ENCODE measurements around the gene UBN2. TPM values are rescaled to one million over a fixed set of nuclear protein-coding genes. Genes with fewer than 3 reads are reported as not detected.

Gene UBN2
- total RNA-seq, 2 experiments from 2014 or later: 7.2 to 19.9 TPM

DNA sequence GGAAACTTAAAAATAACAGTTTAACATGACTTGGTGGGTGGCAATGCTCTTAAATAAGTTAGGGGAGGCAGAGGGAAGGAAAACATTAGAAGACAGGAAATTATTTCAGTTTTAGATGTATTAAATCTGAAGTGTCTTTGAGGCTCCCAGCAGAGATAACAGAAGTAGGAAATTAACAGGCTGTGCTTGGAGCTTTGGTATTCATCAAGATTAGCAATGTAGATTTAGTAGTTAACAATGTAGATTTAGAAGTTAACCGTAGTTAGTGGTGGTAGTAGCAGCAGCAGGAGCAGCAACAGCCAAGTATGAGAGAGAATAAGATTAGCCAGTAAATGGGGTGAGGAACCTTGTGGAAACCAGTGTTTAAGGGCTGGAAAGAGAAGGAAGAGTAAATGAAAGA lies 48.7 kb upstream of the UBN2 start:
- DNase-seq (ENCODE audit: low spot score): no peak
- POLR2A ChIA-PET: interaction anchor here (0.5 to 0.6 kb wide), 2 partner anchors 21 to 129 kb away, joined by 3 to 5 read pairs; no protein-coding TSS in a partner anchor
- no peak overlapping the region for H3K27ac ChIP-seq (ENCODE audit: low read depth, low read length, poor library complexity, severe bottlenecking)
- TF ChIP-seq CTCF (conservative IDR thresholded peaks at IDR 0.05; ENCODE audit: low read length): no peak
- TF ChIP-seq EZH2phosphoT487 (IDR thresholded peaks at IDR 0.05; ENCODE audit: borderline replicate concordance, low read depth, low read length): no peak
- BruUV-seq (replicated peaks): no TSS peak
- no peaks in the 10 kb centered on the region for H3K9me2 ChIP-seq (ENCODE audit: insufficient read depth, low read length)
- intact Hi-C loops (cut with micrococcal nuclease; ENCODE audit: unreplicated experiment): no loop called here
- no peak overlapping the region for H2AFZ ChIP-seq (ENCODE audit: low read length)
- H3K4me3 ChIP-seq (ENCODE audit: low read depth, low read length, poor library complexity, severe bottlenecking): no peak overlapping the region
- H3K79me2 ChIP-seq (ENCODE audit: insufficient read depth, low read depth, low read length): no peaks in the 10 kb centered on the region
- no peaks in the 10 kb centered on the region for H4K20me1 ChIP-seq (ENCODE audit: insufficient read depth, low read length)
- H3K9me3 ChIP-seq (ENCODE audit: low read length): no peaks in the 10 kb centered on the region
- CTCF ChIA-PET (ENCODE audit: unreplicated experiment): no interaction called here
- H3K36me3 ChIP-seq (ENCODE audit: insufficient read depth, low read length): no peaks in the 10 kb centered on the region
- no peaks in the 10 kb centered on the region for H3K4me1 ChIP-seq (ENCODE audit: insufficient read depth, low read length, poor library complexity, severe bottlenecking)
- no peak overlapping the region for H3K4me2 ChIP-seq (ENCODE audit: low read length)

GRCh38 chr7:139183251-139183650 lies 47.8 kb upstream of the UBN2 start:
- no peaks in the 10 kb centered on the region for H4K20me1 ChIP-seq (ENCODE audit: insufficient read depth, low read length)
- no TSS peak for BruUV-seq (replicated peaks)
- intact Hi-C loops (cut with micrococcal nuclease; ENCODE audit: unreplicated experiment): no loop called here
- no peaks in the 10 kb centered on the region for H3K9me3 ChIP-seq (ENCODE audit: low read length)
- no peak overlapping the region for H3K4me3 ChIP-seq (ENCODE audit: low read depth, low read length, poor library complexity, severe bottlenecking)
- no peaks in the 10 kb centered on the region for H3K4me1 ChIP-seq (ENCODE audit: insufficient read depth, low read length, poor library complexity, severe bottlenecking)
- no peak overlapping the region for H3K27ac ChIP-seq (ENCODE audit: low read depth, low read length, poor library complexity, severe bottlenecking)
- ChIA-PET POLR2A (no interaction called here), CTCF (ENCODE audit: unreplicated experiment) (no interaction called here)
- TF ChIP-seq CTCF (conservative IDR thresholded peaks at IDR 0.05; ENCODE audit: low read length) (no peak), EZH2phosphoT487 (IDR thresholded peaks at IDR 0.05; ENCODE audit: borderline replicate concordance, low read depth, low read length) (no peak)
- no peak for DNase-seq (ENCODE audit: low spot score)
- H3K79me2 ChIP-seq (ENCODE audit: insufficient read depth, low read depth, low read length): no peaks in the 10 kb centered on the region
- H2AFZ ChIP-seq (ENCODE audit: low read length): no peak overlapping the region
- H3K9me2 ChIP-seq (ENCODE audit: insufficient read depth, low read length): no peaks in the 10 kb centered on the region
- H3K4me2 ChIP-seq (ENCODE audit: low read length): no peak overlapping the region
- no peaks in the 10 kb centered on the region for H3K36me3 ChIP-seq (ENCODE audit: insufficient read depth, low read length)

DNA sequence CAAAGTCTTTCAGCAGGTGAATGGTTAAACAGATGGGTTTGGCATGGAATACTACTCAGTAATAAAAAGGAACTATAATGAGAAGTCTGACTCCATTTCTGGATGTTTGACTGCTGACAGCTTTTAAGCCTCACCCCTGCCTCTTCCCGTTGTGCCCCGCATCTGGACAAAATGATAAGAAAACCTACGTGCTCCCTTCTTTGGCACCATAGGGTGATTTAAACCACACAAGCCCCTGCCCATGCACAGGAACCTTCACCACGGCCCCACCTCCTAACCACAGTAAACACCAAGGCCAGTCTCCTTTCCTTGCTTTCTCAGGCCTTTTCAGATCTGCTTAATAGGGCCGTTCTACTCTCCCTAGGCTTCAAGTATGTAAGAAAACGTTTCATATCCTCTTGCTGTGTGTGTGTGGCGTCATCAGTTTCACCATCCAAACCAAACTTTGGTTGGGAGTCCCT lies 47.1 kb upstream of the UBN2 start:
- no peak for TF ChIP-seq EZH2phosphoT487 (IDR thresholded peaks at IDR 0.05; ENCODE audit: borderline replicate concordance, low read depth, low read length)
- no peak for TF ChIP-seq CTCF (conservative IDR thresholded peaks at IDR 0.05; ENCODE audit: low read length)
- Histone ChIP-seq H4K20me1 (ENCODE audit: insufficient read depth, low read length) (no peaks in the 10 kb centered on the region), H3K79me2 (ENCODE audit: insufficient read depth, low read depth, low read length) (no peaks in the 10 kb centered on the region), H3K4me3 (ENCODE audit: low read depth, low read length, poor library complexity, severe bottlenecking) (no peak overlapping the region), H3K9me3 (ENCODE audit: low read length) (no peaks in the 10 kb centered on the region), H3K4me2 (ENCODE audit: low read length) (no peak overlapping the region), H2AFZ (ENCODE audit: low read length) (no peak overlapping the region), H3K9me2 (ENCODE audit: insufficient read depth, low read length) (no peaks in the 10 kb centered on the region), H3K36me3 (ENCODE audit: insufficient read depth, low read length) (no peaks in the 10 kb centered on the region), H3K27ac (ENCODE audit: low read depth, low read length, poor library complexity, severe bottlenecking) (no peak overlapping the region), H3K4me1 (ENCODE audit: insufficient read depth, low read length, poor library complexity, severe bottlenecking) (no peaks in the 10 kb centered on the region)
- no peak for DNase-seq (ENCODE audit: low spot score)
- BruUV-seq (replicated peaks): no TSS peak
- CTCF ChIA-PET (ENCODE audit: unreplicated experiment): no interaction called here
- POLR2A ChIA-PET: no interaction called here
- intact Hi-C loops (cut with micrococcal nuclease; ENCODE audit: unreplicated experiment): no loop called here
